Measurements from ENCODE around the gene IL20.

The IL20 gene

GRCh38 chr1:206828765-206829164 is 36.7 kb upstream of the IL20 start:
- H3K4me1 ChIP-seq (ENCODE audit: control insufficient read depth, insufficient read depth, low read length): 0 out of 2 replicates have a peak, but pooled peaks cover 3% of the 10 kb centered on the region
- no peak overlapping the region for H3K4me3 ChIP-seq (ENCODE audit: low read depth, low read length)
- ChIA-PET POLR2A (interaction anchor here (0.9 kb wide), 1 partner anchor 11 kb away, joined by 7 read pairs; no protein-coding TSS in a partner anchor), CTCF (interaction anchor here (0.7 to 1.0 kb wide), 2 partner anchors 83 to 904 kb away, joined by 3 to 4 read pairs; no protein-coding TSS in a partner anchor)
- TF ChIP-seq ZNF121 (tag by site-specific recombination; IDR thresholded peaks at IDR 0.05) (no peak), KLF10 (tag by site-specific recombination; IDR thresholded peaks at IDR 0.05) (no peak), ZNF324 (tag by site-specific recombination; IDR thresholded peaks at IDR 0.05) (no peak), ZBTB7A (tag by site-specific recombination; IDR thresholded peaks at IDR 0.05; ENCODE audit: low read depth) (no peak)
- no peak overlapping the region for H3K27ac ChIP-seq (ENCODE audit: extremely low read depth, low read depth, low read length)
- no peaks in the 10 kb centered on the region for H3K36me3 ChIP-seq (ENCODE audit: control insufficient read depth in 2 of 2, insufficient read depth in 1 of 2, low read length in 2 of 2)
- H3K9me3 ChIP-seq (ENCODE audit: control insufficient read depth, insufficient read depth, low read depth, low read length): no peaks in the 10 kb centered on the region

- Histone ChIP-seq H3K4me1 (ENCODE audit: control insufficient read depth, insufficient read depth, low read length) (peaks cover 3% of the 10 kb centered on the region; the same call in 1 of the 2 replicates), H3K36me3 (ENCODE audit: control insufficient read depth in 2 of 2, insufficient read depth in 1 of 2, low read length in 2 of 2) (no peaks in the 10 kb centered on the region), H3K27ac (ENCODE audit: extremely low read depth, low read depth, low read length) (no peak overlapping the region), H3K9me3 (ENCODE audit: control insufficient read depth, insufficient read depth, low read depth, low read length) (no peaks in the 10 kb centered on the region), H3K4me3 (ENCODE audit: low read depth, low read length) (no peak overlapping the region)
- TF ChIP-seq ZNF266 (tag by site-specific recombination; IDR thresholded peaks at IDR 0.05; ENCODE audit: low read depth) (no peak), ZNF280C (tag by site-specific recombination; IDR thresholded peaks at IDR 0.05) (no peak), ATF2 (tag by site-specific recombination; IDR thresholded peaks at IDR 0.05; ENCODE audit: low read depth) (no peak), ZNF292 (tag by site-specific recombination; IDR thresholded peaks at IDR 0.05; ENCODE audit: borderline replicate concordance, low read depth) (no peak), ZNF514 (tag by site-specific recombination; IDR thresholded peaks at IDR 0.05) (no peak), ZNF596 (tag by site-specific recombination; IDR thresholded peaks at IDR 0.05) (no peak), ZNF777 (tag by site-specific recombination; IDR thresholded peaks at IDR 0.05; ENCODE audit: borderline replicate concordance) (no peak), ZBTB44 (tag by site-specific recombination; IDR thresholded peaks at IDR 0.05) (no peak), ZBTB11 (tag by site-specific recombination; conservative IDR thresholded peaks at IDR 0.05; ENCODE audit: low read depth) (no peak)
- ChIA-PET CTCF (interaction anchor here (0.6 to 1.0 kb wide), 3 partner anchors 83 to 904 kb away, joined by 3 to 4 read pairs (median 3); no protein-coding TSS in a partner anchor), POLR2A (no interaction called here)
Observed at GRCh38 chr1:206829282-206829681, 36.1 kb upstream of the IL20 start.

Measured in HEK293 (cell line).